Activated CD8-positive, alpha-beta memory T cell treated with anti-CD3 and anti-CD28 coated beads, Interleukin-2, amount 10 ng/mL, durations not matched to agents 7 days and 5 days (primary cell): ENCODE measurements around the gene KLHL29. TPM values are rescaled to one million over a fixed set of nuclear protein-coding genes. Genes with fewer than 3 reads are reported as not detected.
"Not testable (repeated sequence)": the region's sequence is repeated elsewhere in the genome, so short reads cannot be mapped to it uniquely, and the experiment has no call there.

ENCODE experiments used
- ATAC-seq: fragments of 150-1000 bp; cut with Tn5 transposase; one replicate; pipeline ENCODE4 v1.10.0; 2021; ENCODE audit warnings: moderate library complexity
- CTCF ChIA-PET: fragments of 350-600 bp; sonication (Branson Sonifier 250); formaldehyde crosslinking; loops from one replicate; lab custom pipeline; 2021; ENCODE audit warnings: antibody characterized with exemption; lab: Charles Lee
- DNase-seq: peaks from one replicate; pipeline ENCODE4 v3.0.0-alpha.2; 2020
- H3K27ac Mint-ChIP-seq: one replicate; pipeline ENCODE4 v1.8.0; 2021; ENCODE audit warnings: mild to moderate bottlenecking, mixed read lengths
- H3K27me3 Mint-ChIP-seq: one replicate; pipeline ENCODE4 v1.8.0; 2021; ENCODE audit warnings: mixed read lengths
- H3K36me3 Mint-ChIP-seq: one replicate; pipeline ENCODE4 v1.8.0; 2021; ENCODE audit warnings: mild to moderate bottlenecking, mixed read lengths
- H3K4me1 Mint-ChIP-seq: one replicate; pipeline ENCODE4 v1.8.0; 2021; ENCODE audit warnings: mixed read lengths
- H3K4me3 Mint-ChIP-seq: one replicate; pipeline ENCODE4 v1.8.0; 2021; ENCODE audit warnings: mild to moderate bottlenecking, moderate library complexity, mixed read lengths
- H3K9me3 Mint-ChIP-seq: one replicate; pipeline ENCODE4 v1.8.0; 2022; ENCODE audit warnings: low read depth, mixed read lengths
- total RNA-seq, 2 experiments: library from RNA; stranded (reverse); gene quantifications; one replicate each; pipeline ENCODE4 v1.2.3, GENCODE V29; 2021

The KLHL29 gene
- total RNA-seq, 2 experiments from 2014 or later, result 0.09 to 0.12 TPM

- H3K4me3 Mint-ChIP-seq, result no peak overlapping the region
- DNase-seq, result no peak
- peaks cover 18% of the 10 kb centered on the region for H3K9me3 Mint-ChIP-seq
- no peaks in the 10 kb centered on the region for H3K27me3 Mint-ChIP-seq
- ATAC-seq, result no peak
- H3K4me1 Mint-ChIP-seq, result no peaks in the 10 kb centered on the region
- CTCF ChIA-PET, result no interaction called here
- no peak overlapping the region for H3K27ac Mint-ChIP-seq
- peaks cover 22% of the 10 kb centered on the region for H3K36me3 Mint-ChIP-seq
Observed at GRCh38 chr2:23719716-23720115, 334.7 kb downstream of the KLHL29 start.

DNA sequence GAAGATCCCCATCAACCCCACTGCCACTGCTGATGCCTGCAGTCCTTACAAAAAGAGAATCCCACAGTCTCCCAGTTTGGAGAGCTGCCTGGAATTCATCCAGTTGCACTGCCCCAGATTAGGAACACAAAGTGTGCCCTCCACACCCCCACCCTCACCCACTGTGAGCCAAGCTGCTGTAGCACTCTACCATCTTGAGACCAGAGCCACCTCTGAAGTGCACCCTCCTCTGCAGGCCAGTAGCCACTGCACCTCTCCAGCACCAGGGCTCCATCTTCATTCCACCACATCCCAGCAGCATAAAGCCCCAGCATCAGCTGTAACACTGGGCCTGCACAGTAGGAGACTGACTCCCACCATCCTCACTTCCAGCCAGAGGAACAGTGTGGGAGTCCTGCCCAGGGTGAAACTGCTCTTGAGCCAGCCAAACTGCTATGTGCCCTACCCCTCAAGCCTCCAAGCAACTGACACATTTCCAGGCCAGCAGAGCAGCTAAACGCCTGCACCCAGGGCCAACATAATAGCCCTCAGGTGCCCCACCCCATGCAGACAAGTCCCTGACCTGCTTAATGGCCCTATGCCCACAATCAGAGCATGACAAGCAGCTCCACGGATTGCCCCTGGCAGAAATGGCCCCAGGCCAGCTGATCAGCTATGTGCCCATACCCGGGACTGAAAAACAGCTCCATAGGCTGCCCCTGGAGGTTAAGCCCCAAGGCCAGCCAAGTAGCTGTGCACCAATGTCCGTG, 335.9 kb downstream of the KLHL29 start:
- DNase-seq (no peak), ATAC-seq (no peak)
- H3K4me3 Mint-ChIP-seq, result no peak overlapping the region
- H3K9me3 Mint-ChIP-seq, result peaks cover 18% of the 10 kb centered on the region
- H3K27ac Mint-ChIP-seq, result no peak overlapping the region
- no peaks in the 10 kb centered on the region for H3K27me3 Mint-ChIP-seq
- peaks cover 26% of the 10 kb centered on the region for H3K36me3 Mint-ChIP-seq
- CTCF ChIA-PET, result no interaction called here
- H3K4me1 Mint-ChIP-seq, result no peaks in the 10 kb centered on the region

DNA sequence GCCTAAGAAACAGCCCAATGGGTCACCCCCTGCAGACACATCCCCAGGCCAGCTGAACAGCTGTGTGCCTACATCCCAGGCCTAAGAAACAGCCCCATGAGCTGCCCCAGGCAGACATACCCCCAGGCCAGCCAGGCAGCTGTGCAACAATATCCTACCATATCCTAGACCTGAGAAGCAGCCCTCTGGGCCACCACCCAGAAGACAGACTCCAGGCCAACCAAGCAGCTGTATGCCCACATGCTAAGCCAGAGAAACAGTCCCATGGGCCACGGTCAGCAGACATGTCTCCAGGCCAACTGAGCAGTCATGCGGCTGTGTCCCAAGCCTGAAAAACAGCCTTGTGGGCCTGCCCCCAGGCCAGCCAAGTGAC, 336.5 kb downstream of the KLHL29 start:
- Mint-ChIP-seq H3K4me1 (no peaks in the 10 kb centered on the region), H3K4me3 (no peak overlapping the region), H3K36me3 (peaks cover 28% of the 10 kb centered on the region), H3K27me3 (no peaks in the 10 kb centered on the region), H3K9me3 (peaks cover 18% of the 10 kb centered on the region), H3K27ac (no peak overlapping the region)
- CTCF ChIA-PET, result no interaction called here
- no peak for ATAC-seq
- no peak for DNase-seq

DNA sequence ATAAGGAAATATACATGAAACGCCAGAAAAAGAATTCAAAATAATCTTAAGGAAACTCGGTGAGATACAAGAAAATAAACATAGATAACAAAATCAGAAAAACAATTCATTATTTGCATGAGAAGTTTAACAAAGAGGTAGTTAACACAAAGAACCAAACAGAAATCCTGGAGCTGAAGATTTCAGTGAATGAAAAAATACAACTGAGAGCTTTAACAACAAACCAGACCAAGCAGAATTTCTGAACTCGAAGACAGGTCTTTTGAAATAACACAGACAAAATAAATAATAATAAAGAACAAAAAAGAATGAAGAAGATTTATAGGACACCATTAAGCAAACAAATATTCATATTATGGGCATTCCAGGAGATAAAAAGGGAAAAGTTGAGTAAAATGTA, 337.3 kb downstream of the KLHL29 start:
- Mint-ChIP-seq H3K4me1 (no peaks in the 10 kb centered on the region), H3K36me3 (peaks cover 28% of the 10 kb centered on the region), H3K27me3 (no peaks in the 10 kb centered on the region), H3K9me3 (peaks cover 18% of the 10 kb centered on the region), H3K27ac (no peak overlapping the region), H3K4me3 (no peak overlapping the region)
- no peak for ATAC-seq
- DNase-seq, result no peak
- CTCF ChIA-PET, result no interaction called here

DNA sequence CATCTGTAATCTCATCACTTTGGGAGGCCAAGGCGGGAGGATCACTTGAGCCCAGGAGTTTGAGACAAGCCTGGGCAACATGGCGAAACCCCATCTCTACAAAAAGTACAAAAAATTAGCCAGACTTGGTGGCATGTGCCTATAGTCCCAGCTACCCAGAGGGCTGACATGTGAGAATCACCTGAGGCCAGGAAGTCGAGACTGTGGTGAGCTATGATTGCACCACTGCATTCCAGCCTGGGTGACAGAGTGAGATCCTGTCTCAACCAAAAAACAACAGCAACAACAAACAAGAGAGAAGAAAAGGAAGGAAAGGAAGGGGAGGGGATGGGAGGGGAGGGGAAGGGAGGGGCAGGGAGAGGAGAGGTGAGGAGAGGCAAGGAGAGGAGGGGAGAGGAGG, 338.1 kb downstream of the KLHL29 start:
- DNase-seq, CTCF ChIA-PET, ATAC-seq, H3K27me3 Mint-ChIP-seq, H3K27ac Mint-ChIP-seq, H3K4me3 Mint-ChIP-seq, H3K4me1 Mint-ChIP-seq: not testable (repeated sequence)
- Mint-ChIP-seq H3K36me3 (peaks cover 28% of the 10 kb centered on the region), H3K9me3 (peaks cover 18% of the 10 kb centered on the region)

DNA sequence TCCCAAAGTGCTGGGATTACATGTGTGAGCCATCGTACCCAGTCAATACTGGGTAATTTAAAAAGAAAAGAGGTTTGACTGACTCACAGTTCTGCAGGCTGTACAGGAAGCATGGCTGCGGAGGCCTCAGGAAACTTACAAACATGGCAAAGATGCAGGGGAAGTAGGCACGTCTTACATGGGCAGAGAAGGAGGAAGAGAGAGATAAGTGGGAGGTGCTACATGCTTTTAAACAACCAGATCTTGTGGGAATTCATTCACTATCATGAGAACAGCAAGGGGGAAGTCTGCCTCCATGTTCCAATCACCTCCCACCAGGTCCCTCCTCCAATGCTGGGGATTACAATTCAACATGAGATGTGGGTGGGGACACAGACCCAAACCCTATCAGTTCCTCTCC, 349.4 kb downstream of the KLHL29 start:
- CTCF ChIA-PET, result no interaction called here
- Mint-ChIP-seq H3K36me3 (peaks cover 10% of the 10 kb centered on the region), H3K4me3 (no peak overlapping the region), H3K9me3 (no peaks in the 10 kb centered on the region), H3K27ac (no peak overlapping the region), H3K27me3 (no peaks in the 10 kb centered on the region), H3K4me1 (no peaks in the 10 kb centered on the region)
- no peak for ATAC-seq
- no peak for DNase-seq

DNA sequence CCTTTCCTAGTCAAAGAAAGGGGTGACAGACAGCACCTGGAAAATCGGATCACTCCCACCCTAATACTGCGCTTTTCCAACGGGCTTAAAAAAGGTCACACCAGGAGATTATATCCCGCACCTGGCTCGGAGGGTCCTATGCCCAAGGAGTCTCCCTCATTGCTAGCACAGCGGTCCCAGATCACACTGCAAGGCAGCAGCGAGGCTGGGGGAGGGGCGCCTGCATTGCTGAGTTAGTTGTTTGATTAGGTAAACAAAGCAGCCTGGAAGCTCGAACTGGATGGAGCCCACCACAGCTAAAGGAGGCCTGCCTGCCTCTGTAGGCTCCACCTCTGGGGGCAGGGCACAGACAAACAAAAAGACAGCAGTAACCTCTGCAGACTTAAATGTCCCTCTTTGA, 351.8 kb downstream of the KLHL29 start:
- ATAC-seq, CTCF ChIA-PET, H3K36me3 Mint-ChIP-seq, DNase-seq, H3K4me1 Mint-ChIP-seq, H3K27ac Mint-ChIP-seq, H3K27me3 Mint-ChIP-seq, H3K9me3 Mint-ChIP-seq, H3K4me3 Mint-ChIP-seq: not testable (repeated sequence)

- no peaks in the 10 kb centered on the region for H3K4me1 Mint-ChIP-seq
- no peak for ATAC-seq
- CTCF ChIA-PET, result no interaction called here
- H3K36me3 Mint-ChIP-seq, result peaks cover 6% of the 10 kb centered on the region
- no peaks in the 10 kb centered on the region for H3K27me3 Mint-ChIP-seq
- H3K9me3 Mint-ChIP-seq, result no peaks in the 10 kb centered on the region
- no peak overlapping the region for H3K4me3 Mint-ChIP-seq
- no peak for DNase-seq
- no peak overlapping the region for H3K27ac Mint-ChIP-seq
Observed at GRCh38 chr2:23745068-23745725, 360.2 kb downstream of the KLHL29 start.

GRCh38 chr2:23745726-23746105, 360.7 kb downstream of the KLHL29 start:
- no peak overlapping the region for H3K4me3 Mint-ChIP-seq
- no peak for ATAC-seq
- no peaks in the 10 kb centered on the region for H3K27me3 Mint-ChIP-seq
- H3K4me1 Mint-ChIP-seq, result no peaks in the 10 kb centered on the region
- H3K36me3 Mint-ChIP-seq, result peaks cover 7% of the 10 kb centered on the region
- CTCF ChIA-PET, result no interaction called here
- H3K27ac Mint-ChIP-seq, result no peak overlapping the region
- no peaks in the 10 kb centered on the region for H3K9me3 Mint-ChIP-seq
- no peak for DNase-seq

DNA sequence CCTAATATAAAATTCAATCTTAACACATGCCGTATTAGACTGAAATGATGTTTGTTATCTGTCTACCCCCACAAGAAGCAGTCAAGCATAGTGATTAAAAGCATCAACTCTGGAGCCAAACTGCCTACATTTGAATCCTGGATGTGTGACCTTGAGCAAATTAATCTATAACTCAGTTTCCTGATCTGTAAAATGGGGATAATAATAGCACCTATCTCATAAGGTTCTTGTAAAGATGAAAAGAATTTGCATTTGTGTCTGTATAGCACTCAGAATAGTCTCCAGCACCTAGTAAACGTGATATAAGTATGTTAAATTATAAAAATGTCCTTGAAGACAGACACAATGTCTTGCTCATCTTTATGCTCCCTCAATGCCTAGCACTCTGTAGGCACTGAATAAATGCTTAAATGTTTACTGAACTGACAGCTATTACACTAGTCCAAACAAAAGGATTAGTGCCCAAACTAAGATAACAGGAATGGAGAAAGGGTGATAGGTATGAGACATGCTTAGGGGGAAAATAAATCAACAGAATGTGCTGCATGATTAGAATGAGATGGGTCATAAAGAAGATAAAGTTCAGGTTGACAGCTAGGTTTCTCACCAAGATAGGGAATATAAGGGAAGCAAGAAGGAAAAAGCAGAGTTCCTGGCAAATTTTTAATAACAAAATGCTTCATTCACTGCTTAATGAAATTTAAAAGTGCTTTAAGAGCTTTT, 361.3 kb downstream of the KLHL29 start:
- Mint-ChIP-seq H3K27me3 (no peaks in the 10 kb centered on the region), H3K4me1 (no peaks in the 10 kb centered on the region), H3K4me3 (no peak overlapping the region), H3K9me3 (no peaks in the 10 kb centered on the region), H3K27ac (no peak overlapping the region), H3K36me3 (peaks cover 7% of the 10 kb centered on the region)
- DNase-seq (no peak), ATAC-seq (no peak)
- CTCF ChIA-PET, result no interaction called here

DNA sequence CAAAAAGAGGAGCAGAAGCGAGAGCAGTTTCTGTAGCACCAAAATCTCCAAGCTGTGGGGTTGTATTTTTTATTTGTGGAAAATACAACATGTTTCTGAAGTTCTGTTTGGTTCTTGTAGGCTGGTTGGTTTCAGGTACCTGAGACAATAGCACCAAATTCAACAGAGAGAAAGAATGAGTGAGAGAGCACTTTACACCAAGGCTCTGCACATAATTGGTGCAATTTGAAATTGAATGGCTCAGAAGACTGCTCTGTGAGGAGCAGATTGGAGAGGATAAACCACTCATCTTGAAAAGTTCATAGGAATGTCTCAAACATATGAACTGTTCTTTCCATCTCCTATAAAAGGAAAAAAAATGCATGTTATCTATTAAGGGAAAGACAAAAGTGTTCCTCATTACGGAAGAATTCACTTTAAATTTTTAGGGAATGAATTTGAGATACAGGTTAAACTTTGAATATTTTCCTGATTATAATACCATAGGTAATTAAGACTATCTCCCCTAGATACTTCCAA, 366.8 kb downstream of the KLHL29 start:
- Mint-ChIP-seq H3K4me3 (no peak overlapping the region), H3K9me3 (no peaks in the 10 kb centered on the region), H3K27ac (no peak overlapping the region), H3K4me1 (no peaks in the 10 kb centered on the region), H3K36me3 (peaks cover 8% of the 10 kb centered on the region), H3K27me3 (no peaks in the 10 kb centered on the region)
- DNase-seq, result no peak
- no peak for ATAC-seq
- CTCF ChIA-PET, result no interaction called here

- CTCF ChIA-PET, result no interaction called here
- no peaks in the 10 kb centered on the region for H3K27me3 Mint-ChIP-seq
Observed at GRCh38 chr2:23753291-23754010, 368.5 kb downstream of the KLHL29 start.

GRCh38 chr2:23754970-23755369, 370.0 kb downstream of the KLHL29 start:
- H3K4me1 Mint-ChIP-seq, result no peaks in the 10 kb centered on the region
- peaks cover 13% of the 10 kb centered on the region for H3K36me3 Mint-ChIP-seq
- ATAC-seq (no peak), DNase-seq (no peak)
- CTCF ChIA-PET, result no interaction called here
- H3K27ac Mint-ChIP-seq, result no peak overlapping the region
- no peak overlapping the region for H3K4me3 Mint-ChIP-seq
- no peaks in the 10 kb centered on the region for H3K9me3 Mint-ChIP-seq
- H3K27me3 Mint-ChIP-seq, result no peaks in the 10 kb centered on the region

More at GRCh38 chr2:23753291-23754010, 368.5 kb downstream of the KLHL29 start:
- no peaks in the 10 kb centered on the region for H3K9me3 Mint-ChIP-seq
- no peak for ATAC-seq
- DNase-seq, result no peak
- H3K4me1 Mint-ChIP-seq, result no peaks in the 10 kb centered on the region
- no peak overlapping the region for H3K27ac Mint-ChIP-seq
- H3K4me3 Mint-ChIP-seq, result no peak overlapping the region
- H3K36me3 Mint-ChIP-seq, result peaks cover 13% of the 10 kb centered on the region
